Epithelial cell of prostate (primary cell): ENCODE results near the gene ATXN1.
"Not testable (repeated sequence)": the region's sequence is repeated elsewhere in the genome, so short reads cannot be mapped to it uniquely, and the experiment has no call there.

Source experiments
- DNase-seq: peaks from one replicate; pipeline ENCODE4 v3.0.0-alpha.2; 2011; ENCODE audit warnings: low read depth, low spot score
- H3K27ac ChIP-seq: fragments of 450-650 bp; 2 replicates; pipeline ENCODE4 v1.5.1; 2017; ENCODE audit warnings: mild to moderate bottlenecking

ATXN1 gene

DNA sequence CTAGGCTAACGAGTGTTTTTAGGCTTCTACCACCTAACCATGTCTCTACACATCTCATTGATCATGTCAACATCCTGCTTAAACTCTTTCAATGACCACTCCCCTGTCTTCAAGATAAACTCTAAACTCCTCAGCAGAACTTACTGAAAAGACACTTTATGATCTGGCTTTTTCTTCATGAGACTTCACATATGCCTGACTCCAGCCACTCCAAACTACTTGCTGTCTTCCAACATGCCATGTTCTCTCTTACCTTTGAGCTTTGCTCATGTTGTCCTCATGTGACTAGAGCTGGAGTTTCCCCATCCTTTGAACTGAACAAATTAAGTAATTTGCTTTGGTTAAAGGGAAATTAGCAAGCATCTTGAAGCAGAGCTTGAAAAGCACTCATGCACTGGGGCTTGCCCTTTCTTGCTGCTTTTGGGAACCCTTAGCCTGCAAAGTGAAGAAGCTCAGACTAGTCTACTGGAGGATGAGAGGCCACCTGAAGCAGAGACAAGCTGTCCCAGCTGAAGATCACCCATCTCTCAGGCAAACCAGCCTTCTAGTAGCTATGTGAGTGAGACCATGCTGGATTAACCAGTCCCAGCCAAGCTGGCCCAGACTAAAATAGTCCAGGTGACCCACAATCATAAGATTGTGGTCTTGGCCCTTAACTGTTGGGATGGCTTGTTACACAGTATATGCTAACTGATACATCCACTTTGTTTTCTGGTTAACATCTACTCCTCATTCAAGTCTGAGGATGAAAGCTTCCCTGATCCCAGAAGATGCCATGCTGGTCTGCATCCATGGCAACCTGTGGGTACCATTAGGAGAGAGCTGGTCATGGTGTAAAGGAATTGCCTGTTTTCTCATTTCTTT is 287.1 kb downstream of the ATXN1 start:
- no peak for DNase-seq
- H3K27ac ChIP-seq = no peak overlapping the region

DNA sequence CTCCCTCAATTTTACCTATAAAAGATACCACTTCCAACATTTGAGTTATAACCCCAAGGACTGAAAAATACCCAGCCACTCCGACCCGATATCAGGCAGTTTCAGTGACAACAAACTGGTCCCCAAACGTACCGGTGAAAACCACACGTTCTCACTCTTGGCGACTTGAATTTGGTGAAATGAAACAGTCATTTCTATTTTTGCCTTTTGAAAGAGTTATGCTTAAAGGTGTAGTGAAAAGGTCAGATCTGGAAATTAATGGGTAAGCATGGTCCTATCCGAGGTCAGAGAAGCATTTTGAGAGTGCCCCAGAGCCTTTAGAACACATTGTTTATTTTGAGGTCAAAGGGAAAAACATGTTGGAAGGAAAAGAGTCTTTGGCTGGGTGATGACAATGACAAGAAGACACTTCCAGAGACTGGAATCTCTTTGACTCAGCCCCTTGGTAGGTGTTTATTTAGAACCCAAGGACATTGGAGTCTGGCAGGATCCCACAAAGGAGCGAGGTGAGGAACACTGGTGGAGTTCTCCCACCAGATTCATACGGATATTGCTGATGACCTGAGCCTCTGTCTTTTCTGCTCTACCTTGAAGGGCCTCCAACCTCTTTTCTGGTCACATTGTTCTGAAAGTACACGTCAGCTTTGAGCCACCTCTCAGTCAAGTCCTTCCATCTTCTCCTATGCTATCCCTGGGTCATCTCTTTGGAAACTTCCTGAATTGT is 287.9 kb downstream of the ATXN1 start:
- no peak for DNase-seq
- no peak overlapping the region for H3K27ac ChIP-seq

DNA sequence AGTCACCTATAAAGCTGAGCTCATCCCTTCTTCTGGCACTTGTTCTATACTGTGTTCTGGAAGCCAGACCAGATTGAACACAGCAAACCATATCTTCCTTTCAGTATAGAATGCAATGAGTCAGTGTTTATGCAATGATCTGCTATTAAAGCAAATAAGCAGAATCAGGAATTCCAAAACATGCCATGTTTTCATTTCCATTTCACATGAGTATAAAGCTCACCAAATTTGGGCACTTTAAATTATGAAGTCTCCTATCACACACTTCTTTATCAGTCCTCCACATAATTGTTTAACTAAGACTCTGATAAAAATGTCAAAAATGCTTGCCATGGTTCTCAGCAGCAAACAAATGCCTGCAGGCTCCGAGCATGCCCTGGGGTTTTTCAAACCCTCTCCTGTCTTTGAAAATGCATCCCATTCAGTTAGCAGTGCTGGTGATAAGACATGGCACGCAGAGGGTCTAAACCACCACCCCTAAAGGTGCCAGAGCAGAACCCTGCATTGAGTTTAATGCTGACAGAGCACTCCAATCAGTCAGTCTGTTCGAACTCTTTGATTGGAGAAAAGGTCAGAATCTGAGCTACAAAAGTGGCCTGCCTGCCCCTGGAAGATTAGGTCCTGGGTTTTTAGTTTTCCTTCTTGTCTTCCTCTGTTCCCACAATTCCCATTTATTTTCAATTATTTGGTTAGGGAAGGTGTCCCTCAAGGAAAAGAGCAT is 288.8 kb downstream of the ATXN1 start:
- H3K27ac ChIP-seq = no peak overlapping the region
- no peak for DNase-seq

DNA sequence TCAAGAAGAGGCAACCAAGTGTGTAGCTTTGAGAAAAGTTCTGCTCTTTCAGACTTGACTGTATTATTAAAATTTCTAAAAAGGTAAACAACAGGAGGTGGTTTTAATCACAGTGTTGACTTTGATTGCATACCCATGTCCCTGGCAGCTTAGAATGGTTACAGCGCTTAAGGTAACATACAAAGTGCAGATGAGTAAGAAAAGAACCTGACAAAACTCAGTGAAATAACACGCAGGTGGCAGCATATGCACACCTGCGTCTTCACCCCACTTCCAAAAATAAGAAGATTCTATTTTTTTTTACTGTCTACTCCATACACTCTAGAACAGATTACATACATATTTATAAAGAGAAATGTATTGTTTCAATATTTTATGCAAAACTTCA is 289.4 kb downstream of the ATXN1 start:
- H3K27ac ChIP-seq = no peak overlapping the region
- DNase-seq = no peak

DNA sequence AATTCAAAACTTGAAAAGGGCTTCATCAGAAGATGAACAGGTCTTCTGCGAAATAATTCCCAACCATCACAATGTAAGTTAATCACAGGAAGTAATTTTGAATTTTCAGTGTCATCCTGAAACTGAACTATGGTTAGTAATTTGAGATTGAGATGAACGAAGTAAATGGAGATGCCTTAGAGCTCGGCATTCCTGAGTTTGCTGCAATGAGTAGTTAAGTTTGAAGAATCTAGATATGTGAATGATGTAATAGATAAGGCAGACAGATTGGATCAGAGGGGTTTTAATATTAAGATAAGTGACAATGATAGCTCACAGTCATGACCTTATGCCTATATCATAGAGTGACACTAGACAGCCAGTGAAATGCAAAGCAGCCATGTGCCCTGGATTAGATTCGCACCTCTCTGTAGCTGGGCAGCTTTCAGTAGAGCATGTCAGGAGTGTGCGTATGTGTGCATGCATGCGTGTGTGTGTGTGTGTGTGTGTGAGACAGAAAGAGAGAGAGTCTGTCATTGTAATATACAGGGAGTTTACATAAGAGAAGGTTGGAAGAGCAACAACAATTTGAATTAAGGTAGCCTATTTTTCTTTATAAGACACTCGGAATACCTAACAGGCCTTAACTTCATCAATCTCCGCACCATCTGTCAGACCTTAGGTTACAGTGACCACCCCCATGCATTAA is 289.9 kb downstream of the ATXN1 start:
- DNase-seq = no peak
- no peak overlapping the region for H3K27ac ChIP-seq

DNA sequence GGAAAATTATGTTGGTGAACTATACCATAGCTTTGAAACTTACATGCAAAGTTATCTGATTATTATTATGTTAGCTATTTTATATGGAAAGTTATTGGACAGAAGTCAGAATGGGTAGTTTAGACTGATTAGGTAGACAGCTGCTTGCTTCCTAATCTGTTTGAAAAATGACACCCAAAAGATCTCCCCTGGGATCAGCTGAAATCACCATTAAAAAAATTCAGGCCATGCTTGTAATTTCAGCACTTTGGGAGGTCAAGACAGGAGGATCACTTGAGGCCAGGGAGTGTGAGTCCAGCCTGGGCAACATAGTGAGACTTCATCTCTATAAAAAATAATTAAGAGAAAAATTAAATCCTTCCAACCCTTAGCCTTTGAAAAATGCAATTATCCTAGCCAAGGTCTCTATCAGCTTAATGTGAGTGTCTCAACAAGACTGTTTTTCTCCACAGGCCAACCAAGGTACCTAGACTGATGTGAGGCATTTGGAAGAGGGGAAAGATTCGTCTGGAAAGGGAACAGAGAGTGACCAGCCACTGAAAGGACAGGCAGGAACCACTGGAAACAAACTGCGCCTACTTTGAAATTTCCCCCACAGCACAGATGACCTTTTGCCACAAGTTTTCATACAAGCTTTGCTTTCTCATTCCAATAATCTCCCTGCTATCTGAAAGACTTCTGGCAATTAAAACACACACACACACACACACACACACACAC is 290.6 kb downstream of the ATXN1 start:
- DNase-seq = no peak
- no peak overlapping the region for H3K27ac ChIP-seq

DNA sequence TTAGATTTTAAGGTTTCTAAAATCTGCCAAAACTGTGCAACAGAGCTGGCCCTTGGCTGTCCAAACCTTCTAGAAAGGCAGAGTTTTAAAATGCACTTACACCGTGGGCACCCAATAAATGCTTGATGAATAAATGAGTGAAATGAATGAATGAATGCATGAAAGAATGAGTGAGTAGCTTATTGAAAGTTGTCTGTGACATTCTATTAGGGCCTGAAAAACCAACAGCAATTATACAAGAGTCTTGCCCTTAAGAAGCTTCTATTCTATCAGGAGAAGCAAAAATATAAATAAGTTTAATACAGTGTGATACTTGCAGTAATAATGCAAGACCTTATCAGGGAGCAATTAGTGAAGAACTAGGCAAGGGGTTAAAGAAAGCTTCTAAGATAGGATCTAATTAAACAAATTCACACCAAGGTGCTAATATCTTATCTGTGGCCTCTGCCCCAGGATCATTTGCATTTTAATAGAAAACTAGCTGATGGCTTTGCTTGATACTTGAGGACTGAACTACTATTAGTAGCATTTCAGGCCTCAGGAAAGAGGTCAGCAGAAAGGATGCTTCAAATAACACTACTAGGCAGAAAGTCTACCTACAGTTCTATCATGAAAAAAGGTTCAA is 292.2 kb downstream of the ATXN1 start:
- DNase-seq = no peak

DNA sequence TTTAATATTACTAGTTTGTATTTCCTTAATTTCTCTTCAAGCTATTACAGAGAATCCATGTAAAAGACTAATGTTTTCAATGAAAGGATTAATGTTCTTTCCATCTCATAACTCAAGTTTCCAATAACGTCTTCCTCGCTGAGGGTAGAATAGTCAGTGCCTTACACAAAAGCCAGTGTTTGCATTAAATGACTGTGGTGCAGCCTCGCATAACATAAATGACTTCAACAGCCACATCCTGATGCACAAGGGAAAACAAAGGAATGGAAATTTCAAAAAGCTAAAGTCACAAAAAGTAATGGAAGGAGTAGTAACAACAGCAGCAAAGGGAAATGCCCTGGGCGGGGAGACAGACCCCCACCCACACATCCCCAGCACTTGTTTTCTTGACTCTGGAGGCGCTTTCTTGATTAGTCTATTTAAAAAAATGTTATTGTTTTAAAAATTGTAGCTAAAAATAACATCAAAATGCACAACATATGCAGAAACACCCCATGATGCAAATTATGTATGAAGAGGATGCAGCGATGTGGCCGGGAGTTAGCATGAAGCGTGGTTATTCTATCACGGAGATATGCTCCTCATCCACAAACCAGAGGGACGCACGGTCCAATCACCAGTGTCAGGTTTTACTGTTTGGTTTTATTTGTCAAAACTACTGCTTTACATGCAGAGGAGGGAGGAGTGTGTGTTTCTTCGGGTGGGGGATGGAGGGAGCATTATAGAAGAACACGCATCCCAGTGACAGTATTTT is 294.3 kb downstream of the ATXN1 start:
- no peak overlapping the region for H3K27ac ChIP-seq
- DNase-seq = no peak

More for the DNA sequence above, 292.2 kb downstream of the ATXN1 start:
- no peak overlapping the region for H3K27ac ChIP-seq

DNA sequence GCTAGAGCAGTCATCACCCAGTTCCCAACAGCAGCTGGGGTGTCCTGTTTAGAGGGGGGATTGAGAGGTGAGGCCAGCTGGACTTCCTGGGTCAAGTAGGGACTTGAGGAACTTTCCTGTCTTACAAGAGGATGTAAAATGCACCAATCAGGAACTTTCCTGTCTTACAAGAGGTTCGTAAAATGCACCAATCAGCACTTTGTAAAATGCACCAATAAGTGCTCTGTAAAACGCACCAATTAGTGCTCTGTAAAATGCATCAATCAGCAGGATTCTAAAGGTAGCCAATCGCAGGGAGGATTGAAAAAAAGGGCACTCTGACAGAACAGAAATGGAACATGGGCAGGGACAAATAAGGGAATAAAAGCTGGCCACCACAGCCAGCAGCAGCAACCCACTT is 297.2 kb downstream of the ATXN1 start:
- no peak for DNase-seq

DNA sequence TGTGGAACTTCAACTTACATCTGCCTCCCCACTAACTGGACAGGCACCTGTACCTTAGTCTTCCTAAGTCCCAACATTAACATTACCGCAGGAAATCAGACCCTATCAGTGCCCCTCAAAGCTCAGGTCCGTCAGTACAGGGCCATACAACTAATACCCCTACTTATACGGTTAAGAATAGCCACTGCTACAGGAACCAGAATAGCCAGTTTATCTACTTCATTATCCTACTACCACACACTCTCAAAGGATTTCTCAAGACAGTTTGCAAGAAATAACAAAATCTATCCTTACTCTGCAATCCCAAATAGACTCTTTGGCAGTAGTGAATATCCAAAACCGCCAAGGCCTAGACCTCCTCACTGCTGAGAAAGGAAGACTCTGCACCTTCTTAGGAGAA is 298.0 kb downstream of the ATXN1 start:
- H3K27ac ChIP-seq, DNase-seq: not testable (repeated sequence)

More for the DNA sequence above, 297.2 kb downstream of the ATXN1 start:
- no peak overlapping the region for H3K27ac ChIP-seq

DNA sequence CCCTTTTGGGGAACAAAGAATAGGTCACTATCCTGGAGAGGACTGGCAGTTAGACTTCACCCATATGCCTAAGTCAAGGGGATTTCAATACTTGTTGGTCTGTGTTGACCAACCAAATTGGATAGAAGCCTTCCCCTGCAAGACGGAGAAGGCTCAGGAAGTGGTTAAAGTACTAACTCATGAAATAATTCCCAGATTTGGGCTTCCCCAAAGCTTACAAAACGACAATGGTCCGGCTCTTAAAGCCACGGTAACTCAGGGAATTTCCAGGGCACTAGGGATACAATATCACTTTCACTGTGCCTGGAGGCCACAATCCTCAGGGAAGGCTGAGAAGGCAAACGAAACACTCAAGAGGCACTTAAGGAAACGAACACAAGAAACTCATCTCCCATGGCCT is 299.8 kb downstream of the ATXN1 start:
- DNase-seq = no peak
- no peak overlapping the region for H3K27ac ChIP-seq

DNA sequence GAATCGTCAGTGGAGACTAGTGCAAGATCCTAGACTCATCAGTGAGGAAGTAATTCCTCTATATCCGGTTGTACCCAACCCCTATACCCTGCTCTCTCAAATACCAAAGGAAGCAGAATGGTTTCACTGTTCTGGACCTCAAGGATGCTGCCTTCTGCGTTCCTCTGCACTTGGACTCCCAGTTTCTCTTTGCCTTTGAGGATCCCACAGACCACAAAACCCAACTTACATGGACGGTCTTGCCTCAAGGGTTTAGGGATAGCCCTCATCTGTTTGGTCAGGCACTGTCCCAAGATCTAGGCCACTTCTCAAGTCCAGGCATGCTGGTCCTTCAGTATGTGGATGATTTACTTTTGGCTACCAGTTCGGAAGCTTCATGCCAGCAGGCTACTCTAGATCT is 301.8 kb downstream of the ATXN1 start:
- not testable (repeated sequence) for H3K27ac ChIP-seq, DNase-seq

DNA sequence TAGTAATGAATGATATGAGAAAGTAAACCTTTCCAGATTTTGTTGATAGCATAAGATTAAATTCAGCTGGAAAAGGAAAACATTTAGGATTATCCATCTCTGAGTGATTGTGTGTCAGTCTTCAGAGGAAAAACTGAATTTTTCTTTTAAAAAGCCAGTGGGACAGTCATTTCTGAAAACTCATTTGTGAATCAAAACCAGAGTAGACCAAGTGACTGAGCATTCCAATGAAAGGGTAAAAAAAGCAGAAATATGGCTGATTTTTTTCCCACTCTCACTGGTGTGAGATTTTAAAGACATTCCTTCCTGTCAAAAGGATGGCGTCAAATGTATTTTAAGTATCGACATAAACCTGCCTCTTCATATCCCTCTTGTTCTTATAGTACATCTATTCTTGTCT is 308.9 kb downstream of the ATXN1 start:
- no peak for DNase-seq
- no peak overlapping the region for H3K27ac ChIP-seq

DNA sequence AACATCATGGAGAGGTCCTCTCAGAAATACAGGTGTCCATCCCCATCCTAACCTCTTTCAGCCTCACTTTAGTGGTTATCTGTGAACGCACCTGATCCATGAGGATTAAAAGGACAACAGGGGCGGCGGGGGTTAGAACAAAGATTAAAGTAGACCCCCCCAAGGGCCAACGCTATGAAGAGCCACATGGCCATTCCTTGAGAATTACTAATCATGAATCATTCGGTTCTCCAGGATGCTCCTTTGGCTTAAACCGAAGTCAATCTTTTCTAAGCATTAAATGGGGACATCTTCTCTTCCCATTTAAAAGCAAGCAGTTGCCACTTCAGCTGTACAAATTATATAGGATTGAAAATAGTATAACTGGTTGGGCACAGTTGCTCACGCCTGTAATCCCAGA is 310.4 kb downstream of the ATXN1 start:
- no peak for DNase-seq
- no peak overlapping the region for H3K27ac ChIP-seq

DNA sequence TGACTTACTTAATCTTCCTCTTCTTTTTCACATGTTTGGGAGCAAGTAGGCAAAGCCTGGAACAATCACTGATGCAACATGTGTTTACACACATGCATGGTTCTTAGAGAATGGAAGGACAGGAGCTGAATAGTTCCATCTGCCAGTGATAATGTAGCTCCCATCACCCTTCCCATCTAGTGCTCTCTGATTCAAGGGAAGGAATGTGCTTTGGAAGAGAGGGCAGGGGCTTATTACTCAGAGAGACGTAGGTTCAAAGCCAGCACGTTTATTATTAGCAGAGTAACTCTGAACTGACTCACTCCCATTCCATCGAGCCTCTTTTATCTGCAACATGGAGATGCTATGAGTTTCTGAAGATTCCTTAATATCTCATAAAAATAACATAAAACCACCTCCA is 311.0 kb downstream of the ATXN1 start:
- DNase-seq = no peak
- no peak overlapping the region for H3K27ac ChIP-seq

DNA sequence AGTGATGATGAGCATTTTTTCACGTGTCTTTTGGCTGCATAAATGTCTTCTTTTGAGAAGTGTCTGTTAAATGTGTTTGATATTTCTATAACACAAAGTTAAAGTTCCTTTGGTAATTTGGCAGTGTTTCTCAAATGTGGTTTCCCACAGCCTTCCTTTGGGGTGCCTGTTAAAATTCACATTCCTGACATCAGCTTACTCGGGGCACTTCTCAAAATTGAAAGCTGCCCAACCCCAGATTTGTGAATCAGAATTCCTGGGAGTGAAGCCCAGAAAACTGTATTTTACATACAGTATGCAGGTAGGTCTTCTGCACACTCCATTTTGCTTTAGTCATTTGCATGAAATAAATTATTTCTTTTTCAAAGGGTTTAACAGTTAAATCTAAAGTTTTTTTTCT is 315.0 kb downstream of the ATXN1 start:
- no peak overlapping the region for H3K27ac ChIP-seq
- DNase-seq = no peak

DNA sequence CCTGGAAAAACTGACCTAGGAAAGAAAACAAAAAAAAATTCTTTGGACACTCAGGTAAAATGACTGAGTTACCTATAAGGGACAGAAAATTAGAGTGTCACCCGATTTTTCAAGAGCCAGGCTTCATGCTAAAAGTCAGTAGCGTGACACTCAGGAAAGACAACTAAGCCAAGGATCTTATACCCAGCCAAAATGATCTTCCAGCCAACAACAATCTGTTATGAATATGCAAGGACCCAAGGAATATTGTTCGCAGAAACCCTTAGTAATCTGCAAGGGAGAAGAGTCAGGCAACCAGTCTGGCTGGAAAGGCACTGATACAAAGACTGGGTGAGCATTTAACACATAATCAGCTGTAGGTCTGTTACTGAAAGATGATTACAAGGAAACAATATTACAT is 319.2 kb downstream of the ATXN1 start:
- no peak overlapping the region for H3K27ac ChIP-seq
- no peak for DNase-seq

DNA sequence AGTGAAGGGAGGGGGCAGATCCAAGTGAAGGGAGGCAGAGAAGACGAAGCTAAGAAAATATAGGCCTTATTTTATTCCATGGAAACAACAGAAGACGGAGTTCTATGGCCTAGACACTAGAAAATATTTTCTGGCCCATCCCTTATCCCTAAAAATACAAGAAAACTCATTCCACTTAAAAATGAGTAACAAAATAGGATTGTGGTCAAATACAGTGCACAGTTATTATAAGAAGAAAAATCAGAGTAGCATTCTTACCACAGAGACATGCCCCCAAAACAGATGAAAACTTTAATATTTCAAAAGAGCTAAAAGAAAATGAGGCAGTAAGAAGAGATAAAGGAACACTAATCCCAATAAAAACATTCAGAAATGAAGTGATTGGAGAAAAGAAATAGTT is 320.0 kb downstream of the ATXN1 start:
- no peak for DNase-seq
- H3K27ac ChIP-seq = no peak overlapping the region
